NCI-H2171 treated with DMSO at 0.1 percent for 48 hours (cell line): ENCODE measurements around the gene GRHL1.

Experiments used
- DNase-seq: peaks from one replicate; lab custom pipeline; 2025; lab: John Stamatoyannopoulos, UW

GRHL1 gene

DNA sequence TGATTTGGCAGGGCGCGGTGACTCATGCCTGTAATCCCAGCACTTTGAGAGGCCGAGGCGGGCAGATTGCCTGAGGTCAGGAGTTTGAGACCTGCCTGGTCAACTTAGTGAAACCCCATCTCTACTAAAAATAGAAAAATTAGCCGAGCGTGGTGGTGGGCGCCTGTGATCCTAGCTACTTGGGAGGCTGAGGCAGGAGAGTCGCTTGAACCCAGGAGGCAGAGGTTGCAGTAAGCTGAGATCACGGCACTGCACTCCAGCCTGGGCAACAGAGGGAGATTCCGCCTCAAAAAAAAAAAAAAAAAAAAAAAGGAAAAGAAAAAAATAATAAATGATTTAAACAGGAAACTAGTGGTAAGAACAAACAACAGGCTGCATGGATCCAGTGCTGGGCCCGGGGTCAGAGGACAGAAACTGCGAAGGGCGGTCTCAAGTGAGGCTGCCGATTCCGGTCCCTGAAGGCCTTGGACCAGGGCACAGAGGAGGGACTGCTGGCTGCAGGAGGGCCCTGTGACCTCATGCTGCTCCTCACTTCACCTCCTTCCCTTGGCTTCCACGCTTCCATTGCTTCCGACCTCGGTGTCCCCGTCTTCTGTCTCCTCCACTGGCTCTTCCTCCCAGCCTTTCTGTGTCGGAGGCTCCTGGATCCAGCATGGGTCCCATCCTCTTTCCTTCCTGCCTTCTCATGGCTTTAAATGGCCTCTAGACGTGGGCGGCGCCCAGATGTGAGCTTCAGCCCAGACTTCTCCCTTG is 2.1 kb upstream of the GRHL1 start:
- no peak for DNase-seq

DNA sequence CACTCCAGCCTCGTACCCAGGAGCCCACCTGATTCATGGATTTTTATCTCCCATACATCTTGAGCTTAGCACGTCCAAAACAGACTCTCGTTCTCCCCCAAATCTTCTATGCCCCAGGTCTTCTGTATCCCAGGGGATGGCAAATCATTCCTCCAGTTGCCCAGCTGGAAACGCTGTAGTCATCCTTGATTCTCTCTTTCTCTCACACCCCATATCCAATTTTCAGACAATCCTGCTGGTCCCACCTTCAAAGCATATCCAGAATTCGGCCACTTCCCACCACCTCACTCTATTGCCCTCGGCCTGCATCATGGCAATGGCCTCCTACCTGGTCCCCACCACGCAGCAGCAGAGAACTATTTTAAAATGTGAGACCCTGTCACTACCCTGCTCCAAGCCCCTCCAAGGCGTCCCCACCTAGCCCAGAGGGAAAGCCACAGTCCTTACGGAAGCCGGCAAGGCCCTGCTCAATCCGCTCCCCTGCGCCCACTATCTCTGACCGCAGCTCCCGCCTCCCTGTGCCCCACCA is 1.4 kb upstream of the GRHL1 start:
- no peak for DNase-seq

DNA sequence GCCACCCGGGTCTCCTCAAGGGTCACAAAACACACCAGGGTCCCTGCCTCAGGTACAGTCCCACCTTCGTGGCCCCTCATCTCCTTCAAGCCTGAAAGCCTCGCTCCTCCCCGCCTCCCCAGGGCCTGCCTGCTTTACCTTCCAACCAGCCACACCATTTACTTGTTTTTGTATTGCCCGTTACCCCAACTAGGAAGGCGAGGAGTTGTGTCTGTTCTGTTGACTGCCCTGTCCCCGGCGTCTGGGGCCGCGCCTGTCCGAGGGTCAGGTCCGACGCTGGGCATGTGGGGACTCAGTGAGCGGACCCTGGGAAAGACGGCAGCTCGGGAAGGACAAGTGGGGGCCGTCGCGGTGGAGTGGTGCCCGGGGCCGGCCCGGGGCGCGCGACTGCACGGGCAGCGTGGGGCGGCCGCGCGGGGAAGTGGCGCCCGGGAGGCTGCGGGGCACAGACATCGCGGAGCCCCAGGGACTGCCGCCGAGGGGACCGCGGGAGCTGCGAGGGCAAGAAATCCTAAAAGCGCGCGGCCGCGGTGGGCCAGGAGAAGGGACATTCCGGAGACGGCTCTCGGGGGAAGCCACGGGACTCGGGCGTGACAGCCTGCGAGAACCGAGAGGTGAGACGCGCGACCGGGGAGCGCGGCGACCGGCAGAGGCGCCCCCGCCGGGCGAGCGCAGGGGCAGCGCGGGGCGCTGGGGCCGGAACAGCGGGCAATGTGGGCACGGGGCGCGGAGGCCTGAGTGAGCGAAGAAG is 797 bp upstream of the GRHL1 start:
- peak; percentile 57 for DNase-seq

DNA sequence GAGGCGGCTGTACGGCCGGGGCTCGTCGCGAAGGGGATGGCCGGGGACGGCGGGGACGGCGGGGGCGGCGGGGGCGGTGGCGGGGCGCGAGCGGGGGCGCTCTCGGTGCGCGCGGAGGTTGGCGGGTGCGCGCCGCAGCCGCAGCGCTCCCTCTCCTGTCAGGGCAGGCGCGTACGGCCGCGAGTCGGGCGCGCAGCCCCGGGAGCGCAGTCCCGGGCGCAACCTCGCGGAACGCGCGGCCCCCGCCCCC is 296 bp upstream of the GRHL1 start:
- DNase-seq = no peak

DNA sequence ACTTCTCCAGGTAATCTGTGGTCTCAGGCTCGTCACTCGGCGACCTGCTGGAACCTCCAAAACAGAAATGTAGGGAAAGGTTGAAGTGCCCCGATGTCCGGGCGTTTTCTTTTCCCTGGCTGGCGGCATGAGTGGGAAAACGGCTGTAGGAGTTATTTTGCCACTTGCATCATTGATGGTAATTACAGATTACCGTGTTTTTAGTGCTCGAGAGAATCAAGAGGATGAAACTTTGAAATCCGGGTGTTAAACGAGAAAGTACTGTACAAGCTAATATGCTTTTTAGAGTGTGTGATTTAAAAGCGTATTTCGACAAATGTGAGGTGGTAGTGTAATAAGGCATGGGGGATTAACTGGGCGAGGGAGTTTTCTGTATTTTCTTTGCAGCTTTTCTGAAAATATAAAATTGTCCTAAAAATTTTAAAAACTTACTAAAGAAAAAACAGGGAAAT is 819 bp downstream of the GRHL1 start:
- no peak for DNase-seq

DNA sequence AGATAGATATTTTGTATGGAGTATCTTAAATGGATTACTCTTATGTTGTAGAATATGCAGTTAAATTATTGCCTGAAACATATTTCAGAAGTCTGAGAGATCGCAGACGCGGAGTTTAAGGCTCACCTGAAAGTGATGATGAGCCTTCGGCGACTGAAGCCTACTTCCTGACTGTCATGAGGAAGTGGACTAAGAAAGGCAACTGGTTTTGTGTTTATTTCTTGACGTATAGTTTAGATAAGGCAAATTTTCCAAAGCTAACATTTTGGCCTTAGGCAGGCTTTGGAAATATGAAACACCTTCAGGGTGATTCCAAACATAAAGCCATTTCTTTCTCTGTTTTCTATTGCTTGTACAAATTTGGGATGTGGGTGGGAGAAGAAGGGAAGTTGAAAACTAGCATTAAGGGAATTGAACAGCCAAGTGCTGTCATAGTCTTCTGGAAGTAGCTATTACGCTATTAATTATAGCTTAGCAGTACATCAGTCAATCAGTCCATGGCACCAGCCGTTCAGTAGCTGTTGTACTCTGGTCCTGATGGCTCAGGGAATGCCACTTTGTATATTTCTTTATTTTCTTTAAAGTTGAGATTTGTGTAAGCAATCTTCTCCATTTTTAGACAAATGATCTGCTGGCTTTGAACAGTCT is 1.5 kb downstream of the GRHL1 start:
- no peak for DNase-seq

DNA sequence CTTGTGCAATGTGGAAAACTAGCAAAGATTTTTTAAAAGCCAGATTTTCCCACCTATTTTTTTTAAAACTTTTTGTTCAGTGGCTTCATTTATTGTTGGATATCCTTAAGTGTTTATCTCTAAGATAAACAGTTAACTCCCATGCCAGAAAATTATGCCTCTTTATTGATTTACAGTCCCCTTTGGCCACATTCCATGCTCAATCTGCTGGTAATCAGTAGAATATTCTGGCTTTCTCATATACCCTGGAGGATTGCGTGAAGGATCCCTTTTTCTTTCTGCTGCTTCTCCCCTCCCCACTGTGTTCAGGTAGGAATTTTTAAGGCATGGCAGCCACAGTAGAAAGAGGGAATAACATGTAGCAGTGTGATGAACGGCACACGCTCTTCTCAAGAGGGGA is 2.6 kb downstream of the GRHL1 start:
- no peak for DNase-seq

DNA sequence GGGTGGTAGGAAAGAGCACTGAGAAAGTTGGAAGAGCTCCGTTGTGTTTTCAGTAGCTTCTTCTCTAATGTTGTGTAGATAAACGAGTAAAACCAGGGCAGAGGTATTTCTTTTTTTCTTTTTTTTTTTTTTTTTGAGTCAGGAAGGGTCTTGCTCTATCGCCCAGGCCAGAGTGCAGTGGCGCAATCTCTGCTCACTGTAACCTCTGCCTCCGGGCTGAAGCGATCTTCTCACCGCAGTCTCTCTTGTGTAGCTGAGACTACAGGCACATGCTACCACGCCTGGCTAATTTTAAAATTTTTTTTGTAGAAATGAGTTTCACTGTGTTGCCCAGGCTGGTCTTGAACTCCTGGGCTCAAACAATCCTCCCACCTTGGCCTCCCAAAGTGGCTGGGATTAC is 6.6 kb downstream of the GRHL1 start:
- DNase-seq = no peak

DNA sequence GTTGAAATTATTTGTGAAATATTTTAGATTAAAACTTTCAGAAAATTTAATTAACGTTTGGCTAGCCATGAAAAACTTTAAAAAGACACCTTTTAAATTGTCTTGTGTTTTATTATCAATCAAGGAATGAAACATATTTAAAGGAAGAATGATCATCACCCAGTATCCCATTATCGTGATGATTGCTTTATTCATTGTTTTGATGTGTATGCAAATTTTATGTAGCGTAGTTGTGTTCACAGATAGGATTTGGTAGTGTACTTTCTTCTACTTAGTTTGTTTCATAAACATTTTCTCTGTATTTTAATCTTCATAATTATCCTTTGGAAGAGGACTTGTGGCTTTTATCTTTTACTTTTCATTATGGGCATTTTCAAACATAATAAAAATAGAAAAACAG is 7.8 kb downstream of the GRHL1 start:
- DNase-seq = no peak

DNA sequence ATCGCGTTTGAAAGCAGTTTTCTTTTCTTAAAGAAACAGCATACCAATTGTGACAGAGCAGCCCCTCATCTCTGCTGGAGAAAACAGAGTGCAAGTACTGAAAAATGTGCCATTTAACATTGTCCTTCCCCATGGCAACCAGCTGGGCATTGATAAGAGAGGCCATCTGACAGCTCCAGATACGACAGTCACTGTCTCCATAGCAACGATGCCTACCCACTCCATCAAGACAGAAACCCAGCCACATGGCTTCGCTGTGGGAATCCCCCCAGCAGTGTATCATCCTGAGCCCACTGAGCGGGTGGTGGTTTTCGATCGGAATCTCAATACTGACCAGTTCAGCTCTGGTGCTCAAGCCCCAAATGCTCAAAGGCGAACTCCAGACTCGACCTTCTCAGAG is 9.5 kb downstream of the GRHL1 start:
- DNase-seq = no peak

DNA sequence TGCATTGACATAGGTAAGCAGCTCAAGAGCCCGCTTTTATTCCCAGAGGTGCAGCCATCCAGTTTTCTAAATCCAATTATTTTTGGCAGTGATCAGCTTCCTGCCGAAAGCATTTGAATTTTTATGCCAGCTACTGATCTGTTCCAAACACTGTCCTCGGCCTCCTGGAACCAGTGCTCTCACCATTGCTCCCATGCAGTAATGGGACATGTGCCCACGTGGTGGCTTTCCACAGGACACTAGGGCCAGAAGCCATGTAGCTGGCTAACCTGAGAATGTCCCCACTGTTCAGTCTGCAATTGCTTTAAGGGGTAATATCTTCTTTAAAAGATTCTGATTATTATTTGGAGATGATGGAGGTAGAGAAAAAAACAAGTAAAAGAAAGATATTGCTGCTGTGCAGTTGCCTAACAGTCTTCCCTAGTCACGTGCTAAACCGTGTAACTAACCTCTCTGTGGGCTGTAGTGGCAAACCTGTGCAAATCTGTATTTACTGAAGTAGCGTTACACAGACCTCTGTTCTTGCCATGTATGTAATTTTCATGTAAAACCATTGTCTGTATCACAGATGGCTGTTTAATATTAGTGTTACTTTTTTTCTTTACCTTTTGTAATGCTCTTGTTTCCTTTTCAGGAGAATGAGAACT is 13.0 kb downstream of the GRHL1 start:
- no peak for DNase-seq

DNA sequence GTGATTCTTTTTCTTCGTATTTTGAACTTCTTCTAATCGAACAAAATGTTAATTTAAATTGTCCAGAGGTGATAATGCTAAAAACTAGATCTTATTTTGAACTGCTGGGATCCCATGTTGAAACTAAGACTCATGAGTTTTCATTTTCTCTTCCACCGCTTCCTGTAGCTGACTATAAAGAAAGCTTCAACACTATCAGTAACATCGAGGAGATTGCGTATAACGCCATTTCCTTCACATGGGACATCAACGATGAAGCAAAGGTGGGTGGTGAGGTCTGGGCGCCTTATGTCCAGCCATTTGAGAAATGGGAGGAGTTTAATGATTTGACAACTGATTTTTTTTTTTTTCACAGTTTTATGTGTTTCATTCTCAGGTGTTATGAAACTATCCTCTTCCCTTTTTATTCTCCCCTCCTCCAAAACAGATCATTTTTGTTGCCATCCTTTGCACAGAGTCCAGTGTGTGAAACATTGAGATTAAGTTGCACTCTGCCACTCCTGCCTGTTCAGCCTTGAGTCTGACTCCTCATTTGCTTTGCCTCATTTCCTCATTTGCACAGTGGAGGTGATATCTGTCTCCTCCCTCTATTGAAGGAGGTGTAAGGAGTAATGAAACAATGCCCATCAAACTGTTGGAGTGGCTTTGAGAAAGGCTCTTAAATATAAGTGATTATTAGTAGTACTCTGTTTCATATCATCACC is 13.8 kb downstream of the GRHL1 start:
- DNase-seq = no peak

DNA sequence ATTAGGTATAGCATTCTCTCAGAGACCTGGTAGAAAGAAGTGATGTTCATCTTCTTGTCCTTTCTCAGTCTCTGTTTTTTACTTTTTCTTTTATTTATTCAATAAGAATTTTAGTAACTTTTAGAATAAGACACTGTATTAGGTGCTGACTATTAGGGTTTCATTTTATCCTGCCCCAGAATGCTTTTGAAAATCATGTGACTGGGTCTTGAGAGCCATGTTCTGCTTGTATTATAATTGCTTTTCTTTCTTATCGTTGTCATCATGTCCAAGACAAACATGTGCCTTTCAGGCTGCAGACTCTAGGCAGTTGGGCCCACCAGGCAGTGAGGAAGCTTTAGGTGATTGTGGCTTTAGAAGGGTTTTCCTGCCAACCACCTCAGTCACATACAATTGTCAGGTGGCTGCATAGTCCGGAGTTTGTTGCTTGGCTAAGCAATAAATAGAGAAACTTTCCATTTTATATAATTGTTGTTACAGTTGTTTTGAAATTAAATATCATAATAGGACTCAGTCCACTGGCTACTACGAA is 15.1 kb downstream of the GRHL1 start:
- no peak for DNase-seq

DNA sequence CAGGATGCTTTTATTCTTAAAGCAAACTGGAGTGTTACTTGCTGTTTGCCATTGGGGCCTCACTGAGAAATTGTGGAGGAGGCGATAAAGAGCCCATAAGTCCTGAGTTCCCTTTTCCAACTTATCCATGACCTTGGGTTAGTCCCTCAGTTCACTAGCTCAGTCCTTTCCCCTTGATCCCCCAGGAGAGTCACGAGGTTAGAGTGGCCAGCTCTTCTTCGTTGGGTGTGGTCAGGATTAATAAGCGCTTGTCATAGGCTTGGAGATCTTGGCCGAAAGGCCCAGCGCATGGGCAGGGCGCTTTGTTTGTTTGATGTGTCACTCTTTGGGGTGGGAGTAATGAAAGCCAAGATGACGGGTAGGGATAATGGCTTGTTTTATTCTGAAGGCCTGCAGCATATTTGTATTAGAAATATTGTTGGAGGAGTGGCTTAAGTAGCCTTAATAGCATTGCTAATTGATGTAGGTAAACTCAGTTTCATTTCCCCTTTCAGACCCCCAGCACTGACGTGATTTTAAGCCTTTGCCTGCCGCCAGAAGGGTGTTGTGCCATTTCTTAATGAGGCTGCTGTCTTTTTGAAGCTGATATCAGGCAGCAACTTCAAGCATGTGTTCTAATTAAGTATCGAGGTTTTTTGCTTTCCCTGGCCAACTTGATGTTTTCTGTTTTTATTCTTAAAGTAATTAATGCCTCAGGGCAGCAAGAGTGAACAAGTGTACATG is 15.7 kb downstream of the GRHL1 start:
- DNase-seq = no peak

DNA sequence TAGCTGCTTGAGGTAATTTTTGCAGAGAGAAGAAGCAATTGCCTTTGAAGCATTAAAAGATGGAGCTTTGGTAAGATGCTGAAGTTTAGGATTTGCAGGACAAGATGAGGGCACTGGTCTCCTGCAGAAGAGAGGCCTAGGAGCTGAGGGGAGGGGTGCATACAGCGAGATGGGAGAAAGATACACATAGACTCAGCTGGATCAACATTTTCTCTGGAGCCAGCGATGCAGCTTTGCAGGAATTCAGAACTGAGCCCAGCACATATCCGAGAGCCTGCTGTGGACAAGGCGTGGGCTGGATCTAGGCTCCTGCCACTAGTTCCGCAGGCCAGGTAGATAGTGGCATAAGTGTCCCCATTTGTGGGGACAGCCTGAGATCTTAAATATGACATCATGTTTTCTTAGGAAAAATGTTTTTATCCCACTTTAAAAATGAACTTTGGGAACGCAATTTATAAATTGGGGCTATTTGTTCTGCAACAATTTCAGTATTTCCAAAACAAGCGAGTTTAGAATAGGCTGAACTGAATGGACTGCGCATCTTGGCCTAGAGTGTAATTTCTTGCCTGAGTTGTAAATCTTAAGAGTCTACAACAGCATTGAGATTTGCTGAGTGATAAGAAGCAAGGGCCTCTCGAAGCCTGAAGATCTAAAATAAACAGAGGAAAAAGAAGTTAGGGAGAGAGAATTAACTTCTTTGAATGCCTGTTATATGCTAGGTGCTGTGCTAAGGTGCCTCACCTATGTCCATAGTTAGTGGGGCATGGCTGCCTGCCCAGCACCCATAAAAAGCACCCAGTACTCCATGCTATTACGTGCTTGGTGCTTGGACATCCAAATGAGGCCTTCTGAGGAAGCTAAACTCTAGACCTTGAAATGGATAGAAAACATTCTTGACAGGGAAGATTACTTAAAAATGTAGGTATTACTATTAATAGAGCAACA is 17.3 kb downstream of the GRHL1 start:
- no peak for DNase-seq

DNA sequence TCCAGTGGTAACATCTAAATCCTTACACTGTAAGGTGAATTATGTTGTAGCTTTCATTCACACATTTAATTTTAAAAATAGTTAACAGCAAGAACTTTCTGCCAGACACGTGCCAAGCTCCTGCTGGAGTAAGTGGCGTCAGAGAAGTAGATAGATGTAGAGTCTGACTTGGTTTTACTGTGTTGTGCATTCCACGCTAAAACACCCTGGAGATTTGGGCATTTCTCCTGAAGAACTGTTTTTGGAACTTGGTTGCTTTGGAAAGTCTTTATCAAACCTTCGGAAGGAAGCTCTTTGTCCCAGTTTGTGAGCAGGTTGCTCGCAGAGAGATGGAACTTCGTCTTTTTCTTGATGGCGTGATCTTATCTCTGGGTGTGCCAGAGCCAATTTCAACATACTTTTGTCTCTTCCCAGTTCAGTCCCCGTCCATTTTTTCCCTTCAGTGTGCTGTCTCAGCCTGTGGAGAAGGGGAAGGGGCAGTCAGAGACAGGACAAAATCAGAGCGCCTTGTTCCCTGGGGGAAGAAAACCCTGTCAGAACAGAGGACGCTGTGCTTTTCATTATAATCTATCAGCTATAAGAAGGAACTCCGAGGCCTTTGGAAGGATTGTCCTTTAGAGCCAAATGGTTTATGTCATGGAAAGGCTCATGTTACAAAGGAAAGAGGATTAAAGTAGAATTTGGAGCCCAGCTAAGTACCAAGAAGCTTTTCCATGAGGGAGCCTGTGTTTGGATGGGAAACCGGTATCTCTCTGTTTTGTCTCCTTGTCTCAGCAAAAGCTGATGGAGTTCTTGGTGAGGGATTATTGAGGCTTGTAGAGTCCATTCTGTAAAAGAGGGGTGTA is 18.9 kb downstream of the GRHL1 start:
- DNase-seq = no peak

DNA sequence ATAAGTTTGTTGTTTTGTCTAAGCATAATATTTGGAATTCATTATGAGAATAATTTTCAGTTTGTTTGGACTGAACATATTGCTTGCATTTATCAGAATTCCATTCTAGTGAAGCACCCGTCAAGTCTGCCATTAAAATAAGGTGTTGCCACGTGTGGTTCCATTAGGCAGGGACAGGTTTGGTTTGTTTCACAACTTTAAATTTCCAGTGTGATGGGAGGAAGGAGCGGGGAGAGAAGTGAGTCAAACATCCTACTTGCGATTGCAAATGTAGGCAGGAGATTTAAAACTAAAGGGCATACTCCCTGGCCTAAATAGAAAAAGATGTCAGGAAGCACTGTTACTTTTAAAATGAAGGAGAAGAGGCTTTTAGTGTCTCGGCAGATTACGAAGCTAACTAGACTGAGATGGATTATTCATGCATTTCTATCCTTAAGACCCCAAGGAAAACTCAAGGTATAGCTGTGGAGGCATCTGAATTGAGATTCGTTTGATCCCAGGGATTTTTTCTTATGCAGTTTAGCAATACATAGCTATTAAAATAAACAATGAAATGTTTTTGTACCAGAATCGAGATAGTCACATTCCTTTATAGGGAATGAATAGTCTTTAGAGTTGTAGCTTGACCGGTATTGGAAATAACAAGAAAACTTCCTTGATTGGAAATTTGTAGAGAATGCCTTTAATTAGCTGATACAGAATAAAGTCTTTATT is 19.8 kb downstream of the GRHL1 start:
- DNase-seq = no peak

DNA sequence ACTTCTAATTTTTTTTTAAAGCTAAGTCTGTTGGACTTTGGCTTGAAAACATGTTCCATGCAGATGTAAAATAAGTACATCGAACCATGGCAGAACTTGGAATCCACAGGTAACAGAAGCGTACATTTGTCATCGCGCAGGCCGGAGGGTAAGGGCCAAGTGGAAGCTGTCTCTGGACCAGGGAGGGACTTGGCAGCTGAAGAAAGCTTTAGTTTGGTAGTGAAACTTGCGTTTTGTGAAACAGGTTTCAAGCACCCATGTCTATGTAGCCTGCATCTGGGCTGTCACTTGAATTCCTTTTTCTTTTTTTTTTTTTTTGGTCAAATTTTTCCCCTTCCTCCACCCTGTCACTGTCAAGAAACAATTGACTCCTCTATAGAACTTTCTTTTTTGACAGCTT is 20.4 kb downstream of the GRHL1 start:
- DNase-seq = no peak
